HPDE6-E6E7 (cell line): ENCODE data around the gene CELSR2.
"Not testable (repeated sequence)": the region's sequence is repeated elsewhere in the genome, so short reads cannot be mapped to it uniquely, and the experiment has no call there.

Experiments used
- DNase-seq: peaks from one replicate; pipeline ENCODE4 v3.0.0; 2011; ENCODE audit warnings: missing footprints; ENCODE audit errors: extremely low spot score

Gene CELSR2

GRCh38 chr1:109304226-109304920 is 55.0 kb downstream of the CELSR2 start:
- no peak for DNase-seq

DNA sequence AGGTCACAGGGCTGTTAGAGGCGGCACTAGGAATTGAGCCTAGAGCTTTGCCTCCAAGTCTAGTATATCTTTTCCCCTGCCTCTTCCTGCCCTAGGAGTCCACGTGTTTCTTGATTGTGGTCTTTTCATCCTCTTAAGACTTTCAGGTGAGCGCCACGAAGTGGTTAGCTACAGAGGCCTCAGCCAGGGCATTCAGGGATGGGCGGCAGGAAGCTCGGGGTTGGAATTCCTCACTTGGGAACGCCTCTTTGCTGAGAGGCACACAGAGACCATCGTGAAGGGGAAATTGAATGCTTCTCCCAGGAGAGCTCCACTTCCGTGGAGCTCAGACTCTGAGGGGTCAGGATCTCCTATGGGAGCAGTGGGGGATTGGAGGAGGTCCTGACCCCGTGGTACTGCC is 56.7 kb downstream of the CELSR2 start:
- not testable (repeated sequence) for DNase-seq

- no peak for DNase-seq
Observed at GRCh38 chr1:109306832-109307273, 57.5 kb downstream of the CELSR2 start, which contains the start of gene MYBPHL. Gene MYBPHL, minus strand, starts transcription at chr1:109307011. Its CDS starts 20 bp downstream, at chr1:109306991.

- no peak for DNase-seq
Observed at GRCh38 chr1:109307274-109308021, 58.1 kb downstream of the CELSR2 start.

DNA sequence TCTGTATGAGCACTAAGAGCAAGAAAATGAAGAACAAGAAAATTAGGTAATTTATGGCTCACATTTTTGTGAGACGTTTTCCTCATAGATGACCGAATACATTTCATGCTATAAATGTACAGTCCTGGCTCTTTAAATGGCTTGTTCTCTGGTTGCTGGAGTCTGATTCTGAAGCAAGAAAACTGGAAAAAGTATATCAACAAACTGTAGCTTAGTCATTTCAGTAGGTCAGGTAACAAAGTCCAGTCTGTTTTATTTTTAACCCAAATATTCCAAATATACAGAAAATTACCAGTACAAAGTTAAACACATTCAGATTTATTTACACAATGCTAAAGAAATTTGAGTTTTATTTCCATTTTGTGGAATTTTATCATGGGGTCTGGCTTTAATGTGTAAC is 60.0 kb downstream of the CELSR2 start:
- no peak for DNase-seq

GRCh38 chr1:109312246-109312645 is 62.9 kb downstream of the CELSR2 start:
- no peak for DNase-seq

DNA sequence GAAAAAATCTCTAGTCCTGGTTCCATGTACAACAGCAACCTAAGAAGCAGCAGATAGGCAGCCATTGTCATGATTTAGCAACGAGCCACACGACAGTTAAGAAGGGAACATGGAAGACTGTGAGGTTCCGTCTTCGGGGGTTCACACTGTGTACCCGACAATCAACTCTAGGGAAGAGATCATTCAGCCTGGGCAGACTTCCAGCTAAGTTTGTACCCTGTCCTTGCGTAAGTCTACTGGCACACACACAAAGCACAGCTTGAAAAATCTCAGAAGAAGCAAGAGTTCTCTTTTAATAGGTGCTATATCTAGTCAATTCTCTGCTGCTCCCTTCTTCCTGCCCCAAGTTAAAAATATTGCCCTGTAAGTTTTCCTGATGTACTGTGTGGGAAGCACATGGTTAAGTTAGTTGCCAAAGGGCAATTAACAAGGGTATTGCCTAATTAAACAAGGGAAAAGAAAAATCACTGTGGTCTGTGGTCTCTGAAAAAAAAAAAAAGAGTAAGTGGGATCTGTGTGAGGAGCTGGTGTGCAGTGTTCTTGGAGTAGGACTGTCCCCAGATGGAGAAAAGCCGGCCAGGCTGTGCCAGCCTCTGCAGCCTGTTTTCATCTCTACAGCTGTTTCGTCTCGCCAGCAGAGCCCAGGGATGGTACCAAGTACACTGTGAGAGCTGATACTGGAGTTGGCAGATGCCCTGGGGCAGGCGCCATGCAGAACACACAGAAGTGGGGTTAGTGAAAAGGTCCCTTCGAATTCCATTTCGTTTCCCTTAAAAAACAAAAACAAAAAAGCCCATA is 63.8 kb downstream of the CELSR2 start:
- DNase-seq = no peak

DNA sequence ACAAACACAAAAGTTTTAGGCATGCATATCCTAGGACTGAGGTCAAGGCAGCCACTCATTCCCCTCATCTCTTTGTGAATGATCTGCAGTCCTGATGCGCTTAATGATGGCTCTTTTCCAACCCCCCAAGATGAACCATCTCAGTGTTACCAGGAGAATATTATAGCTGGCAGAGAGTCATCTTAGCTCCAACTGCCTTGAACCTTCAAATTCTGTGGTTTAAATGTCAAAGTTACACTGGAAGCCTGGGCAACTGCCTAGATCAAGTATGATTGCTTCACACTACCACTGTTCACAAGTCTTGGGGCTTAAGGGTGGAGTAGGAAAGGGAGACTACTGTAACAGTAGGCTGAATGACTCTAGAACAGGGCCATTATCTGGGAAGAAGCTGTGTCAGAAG is 65.5 kb downstream of the CELSR2 start:
- DNase-seq = no peak

GRCh38 chr1:109315288-109315687 is 65.9 kb downstream of the CELSR2 start:
- no peak for DNase-seq

- DNase-seq = no peak
Observed at GRCh38 chr1:109316506-109316905, 67.2 kb downstream of the CELSR2 start.

- DNase-seq = no peak
Observed at GRCh38 chr1:109319114-109319513, 69.8 kb downstream of the CELSR2 start.

DNA sequence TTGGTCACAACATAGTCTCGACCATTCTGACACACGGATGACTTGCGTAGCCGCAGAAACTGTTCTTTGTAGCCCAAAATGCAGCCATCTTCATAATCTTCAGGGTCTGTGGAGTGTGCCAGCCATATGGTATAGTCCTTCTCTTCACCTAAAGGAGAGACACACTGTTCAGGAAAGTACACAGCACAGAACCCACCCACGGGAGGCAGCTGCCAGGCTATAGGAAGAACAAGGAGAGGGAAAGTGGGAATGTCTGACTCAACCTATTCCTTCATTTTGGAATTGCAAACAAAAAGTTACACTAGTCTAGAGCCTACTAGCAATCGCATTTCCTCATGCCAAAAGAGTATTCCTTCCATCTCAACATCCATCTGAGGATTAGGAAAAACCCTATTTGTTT is 73.6 kb downstream of the CELSR2 start:
- DNase-seq = no peak
